ENCODE data around the gene GINS2. TPM values are rescaled to one million over a fixed set of nuclear protein-coding genes. Genes with fewer than 3 reads are reported as not detected.
A peak's percentile ranks its signal among the peaks of the same experiment; 100 is the strongest.

Gene GINS2
- total RNA-seq, 1 donor from 2014 or later: not detected

DNA sequence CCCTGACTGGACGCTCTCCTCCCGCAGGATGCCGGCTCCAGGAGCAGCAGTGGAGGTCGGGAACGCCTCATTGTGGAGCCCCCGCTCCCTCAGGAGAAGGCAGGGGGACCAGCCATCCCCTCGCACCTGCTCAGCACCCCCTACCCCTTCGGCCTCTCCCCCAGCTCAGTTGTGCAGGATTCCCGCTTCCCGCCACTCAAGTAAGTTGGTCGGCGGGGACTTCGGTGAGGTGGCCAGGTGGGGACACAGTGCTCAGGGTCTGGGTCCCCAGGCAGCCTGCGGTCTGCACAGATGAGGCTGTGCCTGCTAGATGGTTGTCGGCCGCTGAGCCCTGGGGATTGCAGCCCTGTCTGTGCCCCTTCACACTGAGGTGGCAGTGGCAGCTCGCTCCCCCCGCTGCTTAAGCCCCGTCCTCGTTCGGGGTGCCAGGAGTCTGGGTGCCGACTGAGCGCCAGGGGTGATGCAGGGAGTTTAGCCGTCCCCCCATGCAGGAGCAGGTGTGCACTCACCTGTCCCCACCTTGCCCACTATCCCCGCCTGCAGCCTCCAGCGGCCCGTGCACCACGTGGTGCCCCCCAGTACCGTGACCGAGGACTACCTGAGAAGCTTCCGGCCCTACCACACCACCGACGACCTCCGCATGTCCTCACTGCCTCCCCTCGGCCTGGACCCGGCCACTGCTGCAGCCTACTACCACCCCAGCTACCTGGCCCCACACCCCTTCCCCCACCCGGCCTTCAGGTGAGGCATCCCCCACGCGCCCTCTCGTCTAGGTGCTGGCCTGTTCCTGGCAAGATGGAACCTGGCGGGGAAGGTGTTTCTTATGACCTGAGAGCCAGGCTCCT is 34.3 kb downstream of the GINS2 start:
- DNase-seq (ENCODE audit: low spot score in 2 of 2): no peak
- intact Hi-C loops (cut with DNase I): no loop called here
- TF ChIP-seq, protein P1, sequence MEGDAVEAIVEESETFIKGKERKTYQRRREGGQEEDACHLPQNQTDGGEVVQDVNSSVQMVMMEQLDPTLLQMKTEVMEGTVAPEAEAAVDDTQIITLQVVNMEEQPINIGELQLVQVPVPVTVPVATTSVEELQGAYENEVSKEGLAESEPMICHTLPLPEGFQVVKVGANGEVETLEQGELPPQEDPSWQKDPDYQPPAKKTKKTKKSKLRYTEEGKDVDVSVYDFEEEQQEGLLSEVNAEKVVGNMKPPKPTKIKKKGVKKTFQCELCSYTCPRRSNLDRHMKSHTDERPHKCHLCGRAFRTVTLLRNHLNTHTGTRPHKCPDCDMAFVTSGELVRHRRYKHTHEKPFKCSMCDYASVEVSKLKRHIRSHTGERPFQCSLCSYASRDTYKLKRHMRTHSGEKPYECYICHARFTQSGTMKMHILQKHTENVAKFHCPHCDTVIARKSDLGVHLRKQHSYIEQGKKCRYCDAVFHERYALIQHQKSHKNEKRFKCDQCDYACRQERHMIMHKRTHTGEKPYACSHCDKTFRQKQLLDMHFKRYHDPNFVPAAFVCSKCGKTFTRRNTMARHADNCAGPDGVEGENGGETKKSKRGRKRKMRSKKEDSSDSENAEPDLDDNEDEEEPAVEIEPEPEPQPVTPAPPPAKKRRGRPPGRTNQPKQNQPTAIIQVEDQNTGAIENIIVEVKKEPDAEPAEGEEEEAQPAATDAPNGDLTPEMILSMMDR (IDR thresholded peaks at IDR 0.05): no peak
- H3K27me3 ChIP-seq: no peaks in the 10 kb centered on the region
- H3K27ac ChIP-seq: no peak overlapping the region
- no peak overlapping the region for H3K4me3 ChIP-seq
- peaks cover 38 to 64% of the 10 kb centered on the region in 2 donors for H3K36me3 ChIP-seq
- peaks cover 8 to 23% of the 10 kb centered on the region in 2 donors for H3K4me1 ChIP-seq
- H3K9me3 ChIP-seq: no peaks in the 10 kb centered on the region

GRCh38 chr16:85653290-85653891 is 35.4 kb downstream of the GINS2 start:
- H3K4me1 ChIP-seq: peaks cover 8 to 23% of the 10 kb centered on the region in 2 donors
- no peaks in the 10 kb centered on the region for H3K9me3 ChIP-seq
- peak overlapping the region; percentile 75 to 80 for H3K27ac ChIP-seq
- no peak for DNase-seq (ENCODE audit: low spot score in 2 of 2)
- H3K36me3 ChIP-seq: peaks cover 34 to 61% of the 10 kb centered on the region in 2 donors
- H3K4me3 ChIP-seq: peak overlapping the region in 1 of 2 donors; percentile 11
- intact Hi-C loops (cut with DNase I): loop anchor here (2.0 kb wide), 1 partner anchor 39 kb away; no protein-coding TSS in a partner anchor
- TF ChIP-seq, protein P1 (IDR thresholded peaks at IDR 0.05): no peak
- H3K27me3 ChIP-seq: no peaks in the 10 kb centered on the region

DNA sequence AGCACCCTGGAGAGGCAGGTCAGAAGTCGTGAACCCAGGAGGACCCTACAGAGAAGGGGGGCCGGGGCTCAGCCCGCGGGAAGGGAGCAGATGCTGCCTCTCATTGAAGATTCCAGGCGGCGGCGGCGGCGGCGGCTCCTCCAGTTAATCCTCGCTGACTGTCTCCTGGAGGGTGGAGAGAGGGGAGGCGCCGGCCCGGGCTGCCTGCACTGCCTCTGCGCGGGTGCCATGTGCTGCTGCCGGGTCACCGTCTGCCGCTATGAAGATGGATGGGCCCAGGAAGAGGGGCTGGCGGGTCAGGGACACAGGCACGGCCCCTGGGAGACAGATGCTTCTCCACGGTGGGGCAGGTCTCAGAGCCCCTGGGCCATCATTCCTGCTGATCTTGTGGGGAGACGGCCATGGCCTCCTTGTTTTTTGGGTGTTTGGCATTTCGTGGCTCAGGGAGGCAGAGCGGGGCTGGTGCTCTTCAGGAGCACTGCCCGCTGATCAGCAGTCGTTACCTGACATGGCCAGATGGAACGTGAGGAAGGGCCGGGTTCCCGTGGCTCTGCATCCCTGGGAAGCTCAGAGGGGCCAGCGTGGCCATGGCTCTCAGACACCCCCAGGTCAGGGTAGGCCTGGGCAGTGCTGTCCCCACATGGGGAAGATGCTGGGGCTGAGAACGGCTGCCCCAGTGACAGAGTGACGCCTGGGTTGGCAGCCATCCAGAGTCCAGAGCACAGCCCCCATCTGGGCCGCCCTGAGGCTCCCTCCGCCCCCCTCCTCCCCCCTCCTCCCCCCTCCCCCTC is 36.1 kb downstream of the GINS2 start:
- H3K4me3 ChIP-seq: no peak overlapping the region

DNA sequence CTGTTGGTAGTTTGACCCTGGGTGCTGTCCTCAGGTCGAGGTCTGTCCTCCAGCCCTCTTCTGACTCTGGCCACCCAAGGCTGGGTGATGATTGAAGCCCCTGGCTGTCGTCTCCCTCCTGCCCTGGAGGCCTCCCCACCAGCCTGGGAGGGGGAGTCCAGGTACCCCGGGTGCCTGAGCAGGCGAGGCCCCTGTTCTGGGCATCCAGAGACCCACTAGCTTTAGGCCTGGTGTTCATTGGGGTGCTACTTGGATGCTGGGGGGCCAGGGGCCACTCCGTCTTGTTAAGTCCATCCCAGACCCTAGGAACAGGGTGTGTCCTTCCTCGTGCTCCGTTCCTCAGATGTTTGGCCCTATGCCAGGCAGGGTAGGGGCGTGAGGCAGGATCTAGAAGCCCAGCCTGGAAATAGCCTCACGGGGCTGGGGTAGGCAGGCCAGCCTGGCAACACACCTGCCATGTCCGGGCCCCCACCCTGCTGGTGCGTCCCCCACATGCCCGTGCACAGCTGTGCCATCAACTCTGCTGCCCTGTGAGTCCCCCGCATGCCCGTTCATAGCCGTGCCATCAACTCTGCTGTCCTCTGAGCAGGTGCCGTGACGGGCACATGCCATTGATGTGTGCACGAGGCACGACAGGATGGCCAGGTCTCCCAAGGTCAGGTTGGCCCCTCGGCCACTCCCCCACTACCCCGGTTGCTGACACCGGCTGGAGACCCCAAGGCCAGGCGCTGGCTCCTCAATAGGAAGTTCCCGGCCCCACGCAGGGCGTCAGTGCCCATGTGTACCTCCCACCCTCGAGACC is 36.9 kb downstream of the GINS2 start:
- TF ChIP-seq, protein P1 (IDR thresholded peaks at IDR 0.05): no peak
- no peaks in the 10 kb centered on the region for H3K27me3 ChIP-seq
- DNase-seq (ENCODE audit: low spot score in 2 of 2): no peak
- H3K27ac ChIP-seq: peak overlapping the region; percentile 52 to 76
- H3K4me1 ChIP-seq: peaks cover 8 to 23% of the 10 kb centered on the region in 2 donors
- no peak overlapping the region for H3K4me3 ChIP-seq
- H3K36me3 ChIP-seq: peaks cover 21 to 45% of the 10 kb centered on the region in 2 donors
- no peaks in the 10 kb centered on the region for H3K9me3 ChIP-seq
- intact Hi-C loops (cut with DNase I): loop anchor here (2.0 kb wide), 1 partner anchor 37 kb away; no protein-coding TSS in a partner anchor

More for the DNA sequence above, 36.1 kb downstream of the GINS2 start:
- H3K27ac ChIP-seq: peak overlapping the region; percentile 52 to 76
- H3K4me1 ChIP-seq: peaks cover 8 to 23% of the 10 kb centered on the region in 2 donors
- intact Hi-C loops (cut with DNase I): loop anchor here (2.0 kb wide), 1 partner anchor 38 kb away; no protein-coding TSS in a partner anchor
- DNase-seq (ENCODE audit: low spot score in 2 of 2): peak in 1 of 2 donors; percentile 79
- TF ChIP-seq, protein P1 (IDR thresholded peaks at IDR 0.05): no peak
- H3K27me3 ChIP-seq: no peaks in the 10 kb centered on the region
- H3K9me3 ChIP-seq: no peaks in the 10 kb centered on the region
- H3K36me3 ChIP-seq: peaks cover 26 to 53% of the 10 kb centered on the region in 2 donors

Data from ascending aorta (tissue), 2 donors.